ENCODE data around the gene IL4R.

Gene IL4R

GRCh38 chr16:27359051-27359450 is 45.3 kb downstream of the IL4R start:
- H3K4me3 ChIP-seq (ENCODE audit: low read depth, low read length): no peak overlapping the region
- peaks cover 3% of the 10 kb centered on the region for H3K4me1 ChIP-seq (ENCODE audit: control insufficient read depth, insufficient read depth, low read length, unreplicated experiment)
- no peaks in the 10 kb centered on the region for H3K79me2 ChIP-seq (ENCODE audit: control insufficient read depth, insufficient read depth, low read length, unreplicated experiment)
- peaks cover 29% of the 10 kb centered on the region for H3K36me3 ChIP-seq (ENCODE audit: insufficient read depth, low read length)
- no peak overlapping the region for H3K27ac ChIP-seq (ENCODE audit: low read depth, low read length)
- H3K27me3 ChIP-seq (ENCODE audit: insufficient read depth, low read length): no peaks in the 10 kb centered on the region
- no peak overlapping the region for H2AFZ ChIP-seq (ENCODE audit: low read length, unreplicated experiment)

DNA sequence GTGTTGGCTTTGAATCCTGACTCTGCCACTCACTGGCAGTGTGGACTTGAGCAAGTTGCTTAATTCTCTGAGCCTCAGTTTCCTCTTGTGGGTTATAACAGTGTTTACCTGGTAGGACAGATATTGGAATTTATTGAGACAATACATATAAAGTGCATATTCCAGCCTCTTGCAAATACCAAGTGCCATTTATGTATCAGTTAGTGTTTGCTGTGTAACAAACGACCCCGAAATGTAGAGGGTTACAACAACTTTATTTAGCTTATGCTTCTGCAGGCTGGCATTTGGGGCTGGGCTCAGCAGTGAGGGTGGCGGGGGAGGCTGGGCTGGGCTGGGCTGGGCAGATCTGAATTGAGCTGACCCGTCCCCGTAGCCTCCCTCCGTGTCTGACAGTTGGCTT is 45.8 kb downstream of the IL4R start:
- Histone ChIP-seq H2AFZ (ENCODE audit: low read length, unreplicated experiment) (no peak overlapping the region), H3K27ac (ENCODE audit: low read depth, low read length) (no peak overlapping the region), H3K79me2 (ENCODE audit: control insufficient read depth, insufficient read depth, low read length, unreplicated experiment) (no peaks in the 10 kb centered on the region), H3K27me3 (ENCODE audit: insufficient read depth, low read length) (no peaks in the 10 kb centered on the region), H3K4me3 (ENCODE audit: low read depth, low read length) (no peak overlapping the region), H3K36me3 (ENCODE audit: insufficient read depth, low read length) (peaks cover 23% of the 10 kb centered on the region), H3K4me1 (ENCODE audit: control insufficient read depth, insufficient read depth, low read length, unreplicated experiment) (peaks cover 4% of the 10 kb centered on the region)

DNA sequence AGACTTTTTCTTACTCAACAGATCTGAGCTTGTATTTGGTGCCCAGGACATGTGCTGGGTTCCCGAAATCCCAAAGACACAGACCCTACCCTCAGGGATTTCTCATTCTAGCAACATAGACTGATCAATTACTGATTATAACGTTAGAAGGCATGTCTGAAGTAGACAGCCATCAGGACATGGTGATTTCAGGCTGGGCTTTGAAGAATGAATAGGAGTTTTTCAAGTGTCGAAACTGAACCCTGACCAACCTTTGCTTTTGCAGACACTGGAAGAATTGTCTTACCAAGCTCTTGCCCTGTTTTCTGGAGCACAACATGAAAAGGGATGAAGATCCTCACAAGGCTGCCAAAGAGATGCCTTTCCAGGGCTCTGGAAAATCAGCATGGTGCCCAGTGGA is 48.2 kb downstream of the IL4R start:
- Histone ChIP-seq H3K27ac (ENCODE audit: low read depth, low read length) (no peak overlapping the region), H2AFZ (ENCODE audit: low read length, unreplicated experiment) (no peak overlapping the region), H3K79me2 (ENCODE audit: control insufficient read depth, insufficient read depth, low read length, unreplicated experiment) (no peaks in the 10 kb centered on the region), H3K27me3 (ENCODE audit: insufficient read depth, low read length) (no peaks in the 10 kb centered on the region), H3K36me3 (ENCODE audit: insufficient read depth, low read length) (peaks cover 20% of the 10 kb centered on the region), H3K4me3 (ENCODE audit: low read depth, low read length) (no peak overlapping the region), H3K4me1 (ENCODE audit: control insufficient read depth, insufficient read depth, low read length, unreplicated experiment) (peaks cover 19% of the 10 kb centered on the region)

DNA sequence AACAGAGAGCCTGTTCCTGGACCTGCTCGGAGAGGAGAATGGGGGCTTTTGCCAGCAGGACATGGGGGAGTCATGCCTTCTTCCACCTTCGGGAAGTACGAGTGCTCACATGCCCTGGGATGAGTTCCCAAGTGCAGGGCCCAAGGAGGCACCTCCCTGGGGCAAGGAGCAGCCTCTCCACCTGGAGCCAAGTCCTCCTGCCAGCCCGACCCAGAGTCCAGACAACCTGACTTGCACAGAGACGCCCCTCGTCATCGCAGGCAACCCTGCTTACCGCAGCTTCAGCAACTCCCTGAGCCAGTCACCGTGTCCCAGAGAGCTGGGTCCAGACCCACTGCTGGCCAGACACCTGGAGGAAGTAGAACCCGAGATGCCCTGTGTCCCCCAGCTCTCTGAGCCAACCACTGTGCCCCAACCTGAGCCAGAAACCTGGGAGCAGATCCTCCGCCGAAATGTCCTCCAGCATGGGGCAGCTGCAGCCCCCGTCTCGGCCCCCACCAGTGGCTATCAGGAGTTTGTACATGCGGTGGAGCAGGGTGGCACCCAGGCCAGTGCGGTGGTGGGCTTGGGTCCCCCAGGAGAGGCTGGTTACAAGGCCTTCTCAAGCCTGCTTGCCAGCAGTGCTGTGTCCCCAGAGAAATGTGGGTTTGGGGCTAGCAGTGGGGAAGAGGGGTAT is 48.9 kb downstream of the IL4R start:
- H3K4me3 ChIP-seq (ENCODE audit: low read depth, low read length): no peak overlapping the region
- no peak overlapping the region for H2AFZ ChIP-seq (ENCODE audit: low read length, unreplicated experiment)
- peaks cover 20% of the 10 kb centered on the region for H3K36me3 ChIP-seq (ENCODE audit: insufficient read depth, low read length)
- no peaks in the 10 kb centered on the region for H3K27me3 ChIP-seq (ENCODE audit: insufficient read depth, low read length)
- H3K27ac ChIP-seq (ENCODE audit: low read depth, low read length): no peak overlapping the region
- H3K79me2 ChIP-seq (ENCODE audit: control insufficient read depth, insufficient read depth, low read length, unreplicated experiment): no peaks in the 10 kb centered on the region
- H3K4me1 ChIP-seq (ENCODE audit: control insufficient read depth, insufficient read depth, low read length, unreplicated experiment): peaks cover 25% of the 10 kb centered on the region

GRCh38 chr16:27363246-27363632 is 49.5 kb downstream of the IL4R start:
- no peak overlapping the region for H2AFZ ChIP-seq (ENCODE audit: low read length, unreplicated experiment)
- peaks cover 28% of the 10 kb centered on the region for H3K4me1 ChIP-seq (ENCODE audit: control insufficient read depth, insufficient read depth, low read length, unreplicated experiment)
- peaks cover 17% of the 10 kb centered on the region for H3K36me3 ChIP-seq (ENCODE audit: insufficient read depth, low read length)
- H3K27ac ChIP-seq (ENCODE audit: low read depth, low read length): no peak overlapping the region
- H3K27me3 ChIP-seq (ENCODE audit: insufficient read depth, low read length): no peaks in the 10 kb centered on the region
- H3K79me2 ChIP-seq (ENCODE audit: control insufficient read depth, insufficient read depth, low read length, unreplicated experiment): no peaks in the 10 kb centered on the region
- no peak overlapping the region for H3K4me3 ChIP-seq (ENCODE audit: low read depth, low read length)

DNA sequence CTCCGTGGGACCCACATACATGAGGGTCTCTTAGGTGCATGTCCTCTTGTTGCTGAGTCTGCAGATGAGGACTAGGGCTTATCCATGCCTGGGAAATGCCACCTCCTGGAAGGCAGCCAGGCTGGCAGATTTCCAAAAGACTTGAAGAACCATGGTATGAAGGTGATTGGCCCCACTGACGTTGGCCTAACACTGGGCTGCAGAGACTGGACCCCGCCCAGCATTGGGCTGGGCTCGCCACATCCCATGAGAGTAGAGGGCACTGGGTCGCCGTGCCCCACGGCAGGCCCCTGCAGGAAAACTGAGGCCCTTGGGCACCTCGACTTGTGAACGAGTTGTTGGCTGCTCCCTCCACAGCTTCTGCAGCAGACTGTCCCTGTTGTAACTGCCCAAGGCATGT is 50.0 kb downstream of the IL4R start:
- H3K79me2 ChIP-seq (ENCODE audit: control insufficient read depth, insufficient read depth, low read length, unreplicated experiment): no peaks in the 10 kb centered on the region
- H2AFZ ChIP-seq (ENCODE audit: low read length, unreplicated experiment): no peak overlapping the region
- peaks cover 28% of the 10 kb centered on the region for H3K4me1 ChIP-seq (ENCODE audit: control insufficient read depth, insufficient read depth, low read length, unreplicated experiment)
- peaks cover 11% of the 10 kb centered on the region for H3K36me3 ChIP-seq (ENCODE audit: insufficient read depth, low read length)
- H3K27ac ChIP-seq (ENCODE audit: low read depth, low read length): no peak overlapping the region
- no peak overlapping the region for H3K4me3 ChIP-seq (ENCODE audit: low read depth, low read length)
- no peaks in the 10 kb centered on the region for H3K27me3 ChIP-seq (ENCODE audit: insufficient read depth, low read length)

DNA sequence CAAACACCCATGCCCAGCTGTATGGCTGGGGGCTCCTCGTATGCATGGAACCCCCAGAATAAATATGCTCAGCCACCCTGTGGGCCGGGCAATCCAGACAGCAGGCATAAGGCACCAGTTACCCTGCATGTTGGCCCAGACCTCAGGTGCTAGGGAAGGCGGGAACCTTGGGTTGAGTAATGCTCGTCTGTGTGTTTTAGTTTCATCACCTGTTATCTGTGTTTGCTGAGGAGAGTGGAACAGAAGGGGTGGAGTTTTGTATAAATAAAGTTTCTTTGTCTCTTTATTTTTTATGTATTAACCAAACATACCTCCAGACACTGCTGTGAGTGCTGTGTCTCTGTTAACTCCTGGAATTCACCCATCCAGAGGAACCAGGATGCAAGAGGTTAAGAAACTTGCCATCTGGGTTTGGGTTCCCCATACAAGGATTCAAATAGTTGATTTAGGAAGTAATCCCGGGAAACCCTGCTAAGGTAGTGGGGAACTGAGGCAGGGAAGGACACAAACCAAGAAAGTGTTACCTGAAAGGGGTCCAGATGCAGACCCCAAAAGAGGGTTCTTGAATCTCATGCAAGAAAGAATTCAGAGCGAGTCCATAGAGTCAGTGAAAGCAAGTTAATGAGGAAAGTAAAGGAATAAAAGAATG is 50.8 kb downstream of the IL4R start:
- Histone ChIP-seq H2AFZ (ENCODE audit: low read length, unreplicated experiment) (no peak overlapping the region), H3K4me3 (ENCODE audit: low read depth, low read length) (no peak overlapping the region), H3K36me3 (ENCODE audit: insufficient read depth, low read length) (peaks cover 3% of the 10 kb centered on the region; the same call in 1 of the 2 replicates), H3K27me3 (ENCODE audit: insufficient read depth, low read length) (no peaks in the 10 kb centered on the region), H3K4me1 (ENCODE audit: control insufficient read depth, insufficient read depth, low read length, unreplicated experiment) (peaks cover 28% of the 10 kb centered on the region), H3K79me2 (ENCODE audit: control insufficient read depth, insufficient read depth, low read length, unreplicated experiment) (no peaks in the 10 kb centered on the region), H3K27ac (ENCODE audit: low read depth, low read length) (peak overlapping the region; percentile 65; the same call in 1 of the 2 replicates)

DNA sequence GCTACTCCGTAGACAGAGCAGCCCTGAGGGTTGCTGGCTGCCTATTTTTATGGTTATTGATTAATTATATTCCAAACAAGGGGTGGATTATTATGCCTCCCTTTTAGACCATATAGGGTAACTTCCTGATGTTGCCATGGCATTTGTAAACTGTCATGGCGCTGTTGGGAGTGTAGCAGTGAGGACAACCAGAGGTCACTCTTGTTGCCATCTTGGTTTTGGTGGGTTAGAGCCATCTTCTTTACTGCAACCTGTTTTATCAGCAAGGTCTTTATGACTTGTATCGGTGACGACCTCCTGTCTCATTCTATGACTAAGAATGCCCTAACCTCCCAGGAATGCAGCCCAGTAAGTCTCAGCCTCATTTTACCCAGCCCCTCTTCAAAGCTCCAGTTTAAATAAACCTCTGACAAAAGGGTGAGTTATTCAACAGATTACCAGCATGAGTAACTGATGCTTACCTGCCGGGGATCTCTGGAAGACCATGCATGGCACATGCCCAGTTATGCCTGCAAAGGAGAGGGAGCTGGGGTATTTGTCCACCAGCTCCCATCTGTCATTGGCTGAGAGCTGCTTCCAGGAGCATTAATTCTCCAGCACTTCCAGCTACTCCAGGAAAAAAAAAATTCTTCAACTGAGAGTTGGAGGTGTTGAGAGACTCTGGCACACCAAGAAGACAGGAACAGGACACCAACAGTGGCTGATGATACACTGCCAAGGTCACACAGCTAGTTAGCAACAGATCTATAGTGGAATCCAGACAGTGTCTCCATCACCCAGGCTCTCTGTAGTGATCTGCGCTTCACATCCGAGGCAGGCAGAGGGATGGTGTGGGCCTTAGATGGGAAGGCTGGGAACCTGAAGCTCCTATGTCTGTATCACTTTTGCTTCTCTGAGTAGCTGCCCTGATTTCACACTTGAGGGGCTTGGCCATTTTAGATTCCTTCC is 51.6 kb downstream of the IL4R start:
- Histone ChIP-seq H2AFZ (ENCODE audit: low read length, unreplicated experiment) (no peak overlapping the region), H3K36me3 (ENCODE audit: insufficient read depth, low read length) (no peaks in the 10 kb centered on the region), H3K4me3 (ENCODE audit: low read depth, low read length) (no peak overlapping the region), H3K27ac (ENCODE audit: low read depth, low read length) (peak overlapping the region; percentile 65), H3K79me2 (ENCODE audit: control insufficient read depth, insufficient read depth, low read length, unreplicated experiment) (no peaks in the 10 kb centered on the region), H3K27me3 (ENCODE audit: insufficient read depth, low read length) (no peaks in the 10 kb centered on the region), H3K4me1 (ENCODE audit: control insufficient read depth, insufficient read depth, low read length, unreplicated experiment) (peaks cover 28% of the 10 kb centered on the region)

DNA sequence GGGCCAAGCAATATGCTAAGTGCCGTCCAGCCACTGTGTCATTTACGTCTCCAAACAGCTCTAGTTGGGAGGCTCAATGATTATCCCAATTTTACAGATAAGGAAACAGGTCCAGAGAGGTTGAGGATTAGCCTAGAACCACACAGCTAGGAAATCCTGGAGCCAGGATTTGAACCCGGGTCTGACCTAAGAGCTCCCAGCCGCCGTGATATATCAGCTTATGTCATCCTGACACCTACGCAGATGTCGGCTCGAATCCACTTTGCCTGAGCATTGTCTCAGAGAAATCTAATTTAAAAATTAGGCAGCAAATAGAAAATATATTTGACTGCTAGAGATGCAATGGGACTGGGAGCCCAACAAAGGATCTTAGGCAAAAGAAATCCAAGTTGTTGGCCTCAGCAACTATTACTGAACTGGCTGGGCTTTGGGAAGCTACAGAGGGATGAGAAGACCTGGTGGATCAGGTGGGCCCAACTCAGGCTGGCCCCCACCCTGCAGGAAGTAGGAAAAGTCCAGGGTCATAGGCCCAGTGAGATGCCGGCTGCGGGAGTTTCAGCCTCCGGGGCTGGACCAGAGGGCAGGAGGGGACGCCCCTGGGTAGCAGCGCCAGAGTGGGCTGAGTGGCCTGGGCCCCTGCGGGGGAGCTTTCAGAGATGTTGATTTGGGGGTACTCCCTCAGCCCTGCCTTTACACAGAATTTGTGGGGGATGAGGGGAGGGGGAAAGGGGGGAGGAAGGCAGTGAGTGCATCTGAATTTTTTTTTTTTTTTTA is 53.1 kb downstream of the IL4R start:
- Histone ChIP-seq H2AFZ (ENCODE audit: low read length, unreplicated experiment) (no peak overlapping the region), H3K27ac (ENCODE audit: low read depth, low read length) (peak overlapping the region; percentile 65; the same call in 1 of the 2 replicates), H3K4me3 (ENCODE audit: low read depth, low read length) (no peak overlapping the region), H3K36me3 (ENCODE audit: insufficient read depth, low read length) (no peaks in the 10 kb centered on the region), H3K27me3 (ENCODE audit: insufficient read depth, low read length) (no peaks in the 10 kb centered on the region), H3K79me2 (ENCODE audit: control insufficient read depth, insufficient read depth, low read length, unreplicated experiment) (no peaks in the 10 kb centered on the region), H3K4me1 (ENCODE audit: control insufficient read depth, insufficient read depth, low read length, unreplicated experiment) (peaks cover 28% of the 10 kb centered on the region)
